ENCODE measurements around the gene MYH14.

DNA sequence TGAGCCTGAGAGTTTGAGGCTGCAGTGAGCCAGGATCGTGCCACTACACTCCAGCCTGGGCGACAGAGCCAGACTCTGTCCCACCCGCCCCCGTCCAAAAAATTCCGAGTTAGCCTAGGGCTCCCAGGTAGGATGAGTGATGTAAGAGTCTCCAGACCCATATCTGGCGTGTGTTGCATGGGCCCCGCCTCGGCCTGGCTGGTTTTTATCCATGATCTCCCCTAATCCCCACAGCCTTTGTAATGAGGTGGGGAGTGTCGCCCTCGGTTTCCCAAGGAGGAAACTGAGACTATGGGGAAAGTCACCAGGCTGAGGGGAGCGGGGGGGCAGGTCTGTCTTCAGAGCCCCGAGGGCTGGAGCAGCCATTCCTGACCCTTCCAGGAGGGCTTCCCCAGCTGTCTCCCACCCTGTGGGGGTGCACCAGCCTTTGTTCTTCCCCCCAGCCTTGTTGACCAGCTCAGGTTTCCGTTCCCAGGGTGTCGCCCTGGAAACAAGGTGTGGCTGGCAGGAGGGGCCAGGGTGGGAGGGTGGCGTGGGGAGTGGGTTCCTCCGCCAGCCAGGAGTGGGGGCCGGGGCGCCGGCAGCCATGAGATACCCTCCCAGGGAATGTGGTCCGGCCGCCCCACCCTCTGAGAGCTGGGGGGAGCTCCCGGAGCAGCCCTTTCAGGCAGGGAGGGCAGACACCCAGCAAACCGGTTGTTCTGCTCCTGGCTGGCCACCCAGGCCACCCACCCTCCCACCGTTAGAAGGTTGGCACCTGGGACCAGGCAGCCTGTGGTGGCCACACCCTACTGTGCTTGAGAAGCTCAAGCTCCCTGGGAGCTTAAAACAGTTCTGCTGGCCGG lies 11.5 kb downstream of the MYH14 start:
- TF ChIP-seq, protein P1, sequence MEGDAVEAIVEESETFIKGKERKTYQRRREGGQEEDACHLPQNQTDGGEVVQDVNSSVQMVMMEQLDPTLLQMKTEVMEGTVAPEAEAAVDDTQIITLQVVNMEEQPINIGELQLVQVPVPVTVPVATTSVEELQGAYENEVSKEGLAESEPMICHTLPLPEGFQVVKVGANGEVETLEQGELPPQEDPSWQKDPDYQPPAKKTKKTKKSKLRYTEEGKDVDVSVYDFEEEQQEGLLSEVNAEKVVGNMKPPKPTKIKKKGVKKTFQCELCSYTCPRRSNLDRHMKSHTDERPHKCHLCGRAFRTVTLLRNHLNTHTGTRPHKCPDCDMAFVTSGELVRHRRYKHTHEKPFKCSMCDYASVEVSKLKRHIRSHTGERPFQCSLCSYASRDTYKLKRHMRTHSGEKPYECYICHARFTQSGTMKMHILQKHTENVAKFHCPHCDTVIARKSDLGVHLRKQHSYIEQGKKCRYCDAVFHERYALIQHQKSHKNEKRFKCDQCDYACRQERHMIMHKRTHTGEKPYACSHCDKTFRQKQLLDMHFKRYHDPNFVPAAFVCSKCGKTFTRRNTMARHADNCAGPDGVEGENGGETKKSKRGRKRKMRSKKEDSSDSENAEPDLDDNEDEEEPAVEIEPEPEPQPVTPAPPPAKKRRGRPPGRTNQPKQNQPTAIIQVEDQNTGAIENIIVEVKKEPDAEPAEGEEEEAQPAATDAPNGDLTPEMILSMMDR (IDR thresholded peaks at IDR 0.05; ENCODE audit: insufficient read depth, low read length, poor library complexity, severe bottlenecking) = no peak
- TF ChIP-seq EZH2phosphoT487 (conservative IDR thresholded peaks at IDR 0.05; ENCODE audit: low read length) = no peak
